ENCODE results near the gene CRISPLD2.

The CRISPLD2 gene

DNA sequence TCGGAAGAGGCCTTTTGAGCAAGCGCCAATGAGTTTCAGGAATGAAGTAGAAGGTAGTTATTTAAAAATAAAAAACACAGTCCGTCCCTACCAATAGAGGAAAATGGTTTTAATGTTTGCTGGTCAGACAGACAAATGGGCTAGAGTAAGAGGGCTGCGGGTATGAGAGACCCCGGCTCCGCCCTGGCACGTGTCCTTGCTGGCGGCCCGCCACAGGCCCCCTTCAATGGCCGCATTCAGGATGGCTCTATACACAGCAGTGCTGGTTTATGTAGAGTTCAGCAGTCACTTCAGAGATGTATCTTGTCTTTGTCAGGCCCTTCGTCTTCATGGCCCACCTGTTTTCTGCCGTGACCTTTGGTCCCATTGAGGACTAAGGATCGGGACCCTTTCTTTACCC lies 87.3 kb downstream of the CRISPLD2 start:
- no peak for DNase-seq (ENCODE audit: low read depth in 3 of 3, low spot score in 1 of 3)

DNA sequence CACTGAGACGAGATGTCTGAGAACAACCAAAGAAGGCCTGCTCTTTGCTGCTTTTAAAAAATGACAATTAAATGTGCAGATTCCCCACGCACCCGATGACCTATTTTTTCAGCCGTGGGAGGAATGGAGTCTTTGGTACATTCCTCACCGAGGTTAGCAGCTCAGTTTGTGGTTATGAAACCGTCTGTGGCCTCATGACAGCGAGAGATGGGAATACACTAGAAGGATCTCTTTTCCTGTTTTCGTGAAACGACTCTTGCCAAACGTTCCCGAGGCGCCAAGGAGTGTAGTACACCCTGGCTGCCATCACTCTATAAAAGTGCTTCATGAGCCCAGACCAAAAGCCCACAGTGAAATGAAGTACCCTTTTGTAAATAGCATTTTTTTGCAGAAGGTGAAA lies 87.8 kb downstream of the CRISPLD2 start:
- no peak for DNase-seq (ENCODE audit: low read depth in 3 of 3, low spot score in 1 of 3)

GRCh38 chr16:84909476-84910085 lies 89.8 kb downstream of the CRISPLD2 start:
- no peak for DNase-seq (ENCODE audit: low read depth in 3 of 3, low spot score in 1 of 3)

DNA sequence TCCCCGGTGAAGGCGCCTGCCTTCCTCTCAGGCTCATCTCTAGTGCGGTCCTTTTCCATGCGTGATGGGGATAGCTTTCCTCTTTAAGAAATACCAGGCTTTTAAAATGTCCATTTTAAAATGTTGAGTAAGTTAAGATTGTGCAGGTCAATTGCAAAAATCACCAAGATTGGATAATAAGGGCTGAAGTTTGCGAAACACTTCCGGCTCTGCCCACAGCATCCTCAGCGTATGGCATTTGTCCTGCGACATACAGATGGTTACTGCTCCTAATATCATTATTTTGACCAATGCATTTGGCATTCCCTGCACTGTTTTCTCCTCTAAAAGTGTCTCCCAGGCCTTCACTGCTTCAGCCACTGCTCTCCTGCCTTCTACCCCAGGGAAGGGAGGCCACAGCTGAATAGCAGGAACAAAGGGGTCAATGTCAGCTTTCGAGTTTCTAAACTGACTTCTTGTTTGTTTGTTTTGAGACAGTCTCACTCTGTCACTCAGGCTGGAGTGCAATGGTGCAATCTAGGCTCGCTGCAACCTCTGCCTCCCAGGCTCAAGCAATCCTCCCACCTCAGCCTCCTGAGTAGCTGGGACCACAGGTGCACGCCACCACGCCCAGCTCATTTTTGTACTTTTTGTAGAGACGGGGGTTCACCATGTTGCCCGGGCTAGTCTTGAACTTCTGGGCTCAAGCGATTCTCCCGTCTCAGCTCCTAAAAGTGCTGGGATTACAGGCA lies 91.9 kb downstream of the CRISPLD2 start:
- no peak for DNase-seq (ENCODE audit: low read depth in 3 of 3, low spot score in 1 of 3)

DNA sequence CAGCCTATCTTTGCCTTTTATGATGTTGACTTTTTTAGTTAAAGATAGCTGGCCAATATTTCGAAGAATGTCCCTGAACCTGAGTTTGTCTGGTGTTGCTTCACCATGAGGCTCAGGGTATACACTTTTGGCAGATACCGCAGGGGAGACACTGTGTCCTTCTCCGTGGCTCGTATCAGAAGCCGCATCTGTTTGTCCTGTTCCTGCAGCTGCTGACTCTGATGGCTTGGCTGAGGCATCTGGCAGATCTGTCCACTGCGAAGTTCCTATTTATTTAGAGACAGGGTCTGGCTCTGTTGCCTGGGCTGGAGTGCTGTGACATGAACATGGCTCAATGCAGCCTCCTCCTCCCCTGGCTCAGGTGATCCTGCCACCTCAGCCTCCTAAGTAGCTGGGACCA lies 93.5 kb downstream of the CRISPLD2 start:
- DNase-seq (ENCODE audit: low read depth in 3 of 3, low spot score in 1 of 3), result no peak

DNA sequence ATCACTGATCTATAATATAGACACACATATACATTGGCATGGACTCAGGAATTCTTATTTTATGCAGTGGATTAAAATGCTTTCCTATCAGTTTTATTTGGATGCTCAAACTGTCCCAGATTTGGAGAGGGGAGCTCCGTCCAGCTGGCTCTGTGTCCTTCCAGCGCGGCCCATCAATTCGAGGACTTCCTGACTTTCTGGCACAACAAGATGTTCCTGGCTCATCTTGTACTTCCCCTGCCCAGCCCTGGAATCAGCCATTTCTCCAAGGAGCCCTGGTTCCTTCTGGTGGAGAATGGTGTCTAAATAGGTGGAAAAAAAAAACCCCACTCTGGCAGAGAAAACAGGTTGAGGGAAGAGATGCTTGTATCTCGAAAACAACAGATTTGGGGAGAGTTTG lies 94.5 kb downstream of the CRISPLD2 start:
- DNase-seq (ENCODE audit: low read depth in 3 of 3, low spot score in 1 of 3), result no peak

DNA sequence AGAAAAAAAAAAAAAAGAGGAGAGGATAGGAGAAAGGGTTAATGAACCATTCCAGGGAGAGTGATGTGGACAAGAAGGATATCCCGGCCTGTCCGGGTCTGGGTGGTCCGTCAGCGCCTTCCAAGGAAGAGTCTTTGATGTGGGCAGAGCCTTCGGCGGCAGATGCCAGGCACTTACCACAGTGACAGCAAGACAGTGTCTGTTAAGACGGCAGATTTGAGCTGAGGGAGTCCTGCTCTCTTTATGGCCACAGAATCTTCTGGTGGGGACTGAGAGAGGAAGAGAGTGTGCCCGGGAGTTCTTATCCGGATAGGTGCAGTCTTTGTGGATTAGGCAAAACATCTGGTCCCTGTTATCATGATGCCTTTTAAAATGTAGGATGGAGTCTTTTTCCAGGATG lies 96.4 kb downstream of the CRISPLD2 start:
- no peak for DNase-seq (ENCODE audit: low read depth in 3 of 3, low spot score in 1 of 3)

- no peak for DNase-seq (ENCODE audit: low read depth in 3 of 3, low spot score in 1 of 3)
These were observed 97.1 kb downstream of the CRISPLD2 start for GRCh38 chr16:84916850-84917249.

GRCh38 chr16:84917492-84917891 lies 97.7 kb downstream of the CRISPLD2 start:
- no peak for DNase-seq (ENCODE audit: low read depth in 3 of 3, low spot score in 1 of 3)

GRCh38 chr16:84918006-84918909 lies 98.5 kb downstream of the CRISPLD2 start:
- no peak for DNase-seq (ENCODE audit: low read depth in 3 of 3, low spot score in 1 of 3)

GRCh38 chr16:84919269-84919668 lies 99.5 kb downstream of the CRISPLD2 start:
- no peak for DNase-seq (ENCODE audit: low read depth in 3 of 3, low spot score in 1 of 3)

GRCh38 chr16:84919708-84920107 lies 99.9 kb downstream of the CRISPLD2 start:
- no peak for DNase-seq (ENCODE audit: low read depth in 3 of 3, low spot score in 1 of 3)

- no peak for DNase-seq (ENCODE audit: low read depth in 3 of 3, low spot score in 1 of 3)
These were observed 100.5 kb downstream of the CRISPLD2 start for GRCh38 chr16:84920333-84920732.

DNA sequence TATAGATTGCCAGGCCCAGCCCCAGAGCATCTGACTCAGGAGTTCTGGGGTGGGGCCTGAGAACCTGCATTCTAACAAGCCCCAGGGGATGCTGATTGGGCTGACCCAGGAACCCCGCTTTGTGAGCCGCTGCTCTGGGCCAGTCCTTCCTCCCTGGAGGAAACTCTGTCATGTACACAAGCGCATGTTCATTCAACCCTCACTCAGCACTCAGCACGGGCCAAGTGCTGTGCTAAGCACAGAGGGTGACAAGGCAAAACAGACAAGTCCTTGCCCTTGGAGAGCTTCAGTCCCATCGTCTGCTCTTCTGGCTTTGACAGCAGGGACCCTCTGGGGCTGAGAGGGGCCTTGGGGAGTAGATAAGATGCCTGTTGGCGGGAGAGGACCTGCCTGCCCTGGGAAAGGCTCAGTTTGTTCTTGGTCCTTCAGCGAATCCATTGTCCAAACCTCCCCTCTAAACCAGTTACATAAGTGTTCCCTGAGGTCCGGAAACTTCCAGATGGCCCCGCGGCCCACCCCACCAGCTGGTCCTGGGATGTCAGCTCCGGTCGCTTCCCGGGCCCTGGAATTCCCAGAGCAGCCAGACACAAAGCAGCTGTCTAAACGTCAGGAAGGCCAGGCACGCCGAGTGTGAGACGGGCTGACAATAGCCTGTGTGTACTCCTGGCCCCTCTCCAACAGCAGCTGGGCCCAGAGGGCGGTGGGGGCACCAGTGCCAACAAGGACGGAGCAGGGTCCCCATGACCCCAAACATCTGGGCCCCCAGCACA lies 102.8 kb downstream of the CRISPLD2 start:
- DNase-seq (ENCODE audit: low read depth in 3 of 3, low spot score in 1 of 3), result no peak

- DNase-seq (ENCODE audit: low read depth in 3 of 3, low spot score in 1 of 3), result no peak
These were observed 104.7 kb downstream of the CRISPLD2 start for GRCh38 chr16:84924331-84925091.

DNA sequence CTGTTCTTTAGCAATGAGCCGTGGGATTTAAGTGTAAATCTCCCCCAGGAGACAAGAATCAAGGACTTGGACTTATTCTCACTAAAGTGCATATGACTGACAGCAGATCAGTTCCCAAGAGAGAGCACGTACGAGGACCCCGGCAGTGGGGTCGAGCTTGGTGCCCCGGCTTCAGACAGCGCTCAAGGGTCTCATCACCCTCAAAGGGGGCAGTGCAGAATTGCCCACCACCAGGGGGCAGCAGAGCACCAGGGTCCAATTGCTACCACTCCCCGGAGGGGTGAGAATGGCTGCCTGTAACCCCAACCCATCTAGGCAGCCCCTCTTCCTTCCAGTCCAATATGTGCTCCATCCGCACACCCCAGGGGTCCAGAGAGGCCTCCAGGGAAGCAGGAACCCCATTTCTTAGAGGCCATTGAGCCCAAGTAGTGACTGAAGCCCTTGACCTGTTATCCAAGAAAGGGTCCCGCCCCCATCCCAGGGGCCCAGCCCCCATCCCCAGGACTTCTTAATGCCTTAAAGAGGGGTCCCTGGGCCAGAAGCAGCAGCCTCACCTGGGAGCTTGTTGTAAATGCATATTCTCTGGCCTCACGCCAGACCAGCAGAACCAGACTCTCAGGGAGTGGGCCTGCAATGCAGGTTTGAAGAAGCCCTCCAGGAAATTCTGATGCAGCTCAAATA lies 105.4 kb downstream of the CRISPLD2 start:
- peak in 2 of 3 donors; percentile 29 to 69 for DNase-seq (ENCODE audit: low read depth in 3 of 3, low spot score in 1 of 3)

- DNase-seq (ENCODE audit: low read depth in 3 of 3, low spot score in 1 of 3), result no peak
These were observed 106.1 kb downstream of the CRISPLD2 start for GRCh38 chr16:84925773-84926372.

DNA sequence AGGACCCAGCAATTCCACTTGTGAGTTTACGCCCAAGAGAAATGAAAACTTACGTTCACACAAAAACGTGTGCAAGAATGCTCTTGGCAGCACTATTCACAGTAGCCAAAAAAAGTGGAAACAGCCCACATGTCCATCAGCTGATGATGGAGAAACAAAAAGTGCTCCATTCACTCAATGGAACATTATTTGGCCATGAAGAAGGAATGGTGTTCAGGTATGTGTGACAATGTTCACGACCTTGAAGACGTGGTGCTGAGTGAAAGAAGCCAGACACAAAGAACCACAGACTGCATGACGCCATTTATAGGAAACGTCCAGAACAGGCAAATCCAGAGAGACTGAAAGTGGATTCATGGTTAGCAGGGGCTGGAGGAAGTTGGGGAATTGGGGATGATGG lies 106.7 kb downstream of the CRISPLD2 start:
- no peak for DNase-seq (ENCODE audit: low read depth in 3 of 3, low spot score in 1 of 3)

Data from stimulated activated CD4-positive, alpha-beta T cell treated with anti-CD3 and anti-CD28 coated beads, TNF-alpha, amount 100 ng/mL, for 1 hour (primary cell).